ENCODE data around the gene PDPN.

PDPN gene

DNA sequence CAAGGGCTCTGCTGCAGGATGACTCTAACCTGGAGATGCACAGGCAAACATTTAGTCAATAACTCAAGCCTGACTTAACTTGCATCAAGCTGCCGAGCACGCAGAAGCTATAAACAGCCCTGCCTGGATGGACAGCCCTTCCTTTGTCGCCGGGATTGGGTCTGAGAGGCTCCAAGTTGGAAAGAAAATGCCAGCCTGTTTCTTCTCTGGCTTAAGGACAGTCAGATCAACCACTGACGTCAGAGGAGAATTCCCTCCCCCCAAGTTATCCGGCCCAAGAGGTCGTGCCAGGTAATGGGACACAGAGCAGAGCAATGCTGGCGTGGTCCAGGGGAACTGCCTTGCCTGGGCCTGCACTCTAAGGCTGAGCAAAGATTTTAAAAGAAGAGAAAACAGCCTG is 42.8 kb upstream of the PDPN start:
- Histone ChIP-seq H3K9me3 (ENCODE audit: control insufficient read depth, low read length) (no peaks in the 10 kb centered on the region), H3K36me3 (ENCODE audit: control insufficient read depth, insufficient read depth, low read length) (no peaks in the 10 kb centered on the region), H2AFZ (no peak overlapping the region), H3K27ac (no peak overlapping the region), H3K4me2 (ENCODE audit: low read length) (no peak overlapping the region), H3K27me3 (ENCODE audit: control insufficient read depth, insufficient read depth, low read length) (no peaks in the 10 kb centered on the region), H3K4me3 (ENCODE audit: low read depth, low read length) (no peak overlapping the region), H3K4me1 (no peaks in the 10 kb centered on the region), H3K9ac (no peak overlapping the region), H3K79me2 (no peaks in the 10 kb centered on the region)
- TF ChIP-seq, protein P1, sequence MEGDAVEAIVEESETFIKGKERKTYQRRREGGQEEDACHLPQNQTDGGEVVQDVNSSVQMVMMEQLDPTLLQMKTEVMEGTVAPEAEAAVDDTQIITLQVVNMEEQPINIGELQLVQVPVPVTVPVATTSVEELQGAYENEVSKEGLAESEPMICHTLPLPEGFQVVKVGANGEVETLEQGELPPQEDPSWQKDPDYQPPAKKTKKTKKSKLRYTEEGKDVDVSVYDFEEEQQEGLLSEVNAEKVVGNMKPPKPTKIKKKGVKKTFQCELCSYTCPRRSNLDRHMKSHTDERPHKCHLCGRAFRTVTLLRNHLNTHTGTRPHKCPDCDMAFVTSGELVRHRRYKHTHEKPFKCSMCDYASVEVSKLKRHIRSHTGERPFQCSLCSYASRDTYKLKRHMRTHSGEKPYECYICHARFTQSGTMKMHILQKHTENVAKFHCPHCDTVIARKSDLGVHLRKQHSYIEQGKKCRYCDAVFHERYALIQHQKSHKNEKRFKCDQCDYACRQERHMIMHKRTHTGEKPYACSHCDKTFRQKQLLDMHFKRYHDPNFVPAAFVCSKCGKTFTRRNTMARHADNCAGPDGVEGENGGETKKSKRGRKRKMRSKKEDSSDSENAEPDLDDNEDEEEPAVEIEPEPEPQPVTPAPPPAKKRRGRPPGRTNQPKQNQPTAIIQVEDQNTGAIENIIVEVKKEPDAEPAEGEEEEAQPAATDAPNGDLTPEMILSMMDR (IDR thresholded peaks at IDR 0.05): no peak

- Histone ChIP-seq H3K27me3 (ENCODE audit: control insufficient read depth, insufficient read depth, low read length) (no peaks in the 10 kb centered on the region), H3K4me3 (ENCODE audit: low read depth, low read length) (no peak overlapping the region), H3K4me1 (no peaks in the 10 kb centered on the region)
Observed at GRCh38 chr1:13541435-13542215, 42.0 kb upstream of the PDPN start.

GRCh38 chr1:13543451-13544220 is 40.0 kb upstream of the PDPN start:
- H3K27me3 ChIP-seq (ENCODE audit: control insufficient read depth, insufficient read depth, low read length): no peaks in the 10 kb centered on the region
- H3K4me2 ChIP-seq (ENCODE audit: low read length): no peak overlapping the region
- no peak overlapping the region for H3K27ac ChIP-seq
- no peaks in the 10 kb centered on the region for H3K4me1 ChIP-seq
- H3K9ac ChIP-seq: no peak overlapping the region
- TF ChIP-seq, protein P1 (IDR thresholded peaks at IDR 0.05): peak; percentile 15
- no peaks in the 10 kb centered on the region for H3K79me2 ChIP-seq
- H3K9me3 ChIP-seq (ENCODE audit: control insufficient read depth, low read length): no peaks in the 10 kb centered on the region
- peak overlapping the region; percentile 5 for H3K4me3 ChIP-seq (ENCODE audit: low read depth, low read length)
- no peaks in the 10 kb centered on the region for H3K36me3 ChIP-seq (ENCODE audit: control insufficient read depth, insufficient read depth, low read length)
- H2AFZ ChIP-seq: no peak overlapping the region

More at GRCh38 chr1:13541435-13542215, 42.0 kb upstream of the PDPN start:
- Histone ChIP-seq H3K4me2 (ENCODE audit: low read length) (no peak overlapping the region), H3K79me2 (no peaks in the 10 kb centered on the region), H3K27ac (no peak overlapping the region), H3K9me3 (ENCODE audit: control insufficient read depth, low read length) (no peaks in the 10 kb centered on the region), H3K9ac (no peak overlapping the region), H2AFZ (no peak overlapping the region), H3K36me3 (ENCODE audit: control insufficient read depth, insufficient read depth, low read length) (no peaks in the 10 kb centered on the region)
- TF ChIP-seq, protein P1 (IDR thresholded peaks at IDR 0.05): no peak

DNA sequence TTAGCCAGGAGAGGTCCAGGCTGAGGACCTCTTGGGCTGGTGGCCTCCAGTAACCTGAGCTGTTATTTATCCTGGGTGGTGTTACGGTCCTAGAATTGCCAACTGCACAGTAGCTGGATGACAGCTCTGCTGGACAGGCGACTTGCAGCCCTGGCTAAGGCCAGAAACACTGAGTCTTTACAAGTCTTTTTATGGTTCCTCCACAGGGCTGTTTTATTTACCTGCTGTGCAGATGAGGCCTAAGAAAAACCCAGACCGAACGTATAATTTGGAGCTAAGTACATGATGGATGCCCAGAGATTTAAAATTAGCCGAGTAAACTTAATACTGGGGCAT is 39.4 kb upstream of the PDPN start:
- TF ChIP-seq, protein P1 (IDR thresholded peaks at IDR 0.05): no peak
- H3K27ac ChIP-seq: no peak overlapping the region

More for the DNA sequence above, 39.4 kb upstream of the PDPN start:
- H3K4me3 ChIP-seq (ENCODE audit: low read depth, low read length): no peak overlapping the region
- H3K4me1 ChIP-seq: no peaks in the 10 kb centered on the region
- H3K79me2 ChIP-seq: no peaks in the 10 kb centered on the region
- no peaks in the 10 kb centered on the region for H3K36me3 ChIP-seq (ENCODE audit: control insufficient read depth, insufficient read depth, low read length)
- H3K9me3 ChIP-seq (ENCODE audit: control insufficient read depth, low read length): no peaks in the 10 kb centered on the region
- no peak overlapping the region for H3K4me2 ChIP-seq (ENCODE audit: low read length)
- H3K9ac ChIP-seq: no peak overlapping the region
- no peaks in the 10 kb centered on the region for H3K27me3 ChIP-seq (ENCODE audit: control insufficient read depth, insufficient read depth, low read length)
- no peak overlapping the region for H2AFZ ChIP-seq

Data from parathyroid adenoma (tissue), 2 donors.